Measurements from ENCODE around the gene DVL1.

Gene DVL1

GRCh38 chr1:1287288-1288110 is 61.7 kb downstream of the DVL1 start:
- DNase-seq: no peak

DNA sequence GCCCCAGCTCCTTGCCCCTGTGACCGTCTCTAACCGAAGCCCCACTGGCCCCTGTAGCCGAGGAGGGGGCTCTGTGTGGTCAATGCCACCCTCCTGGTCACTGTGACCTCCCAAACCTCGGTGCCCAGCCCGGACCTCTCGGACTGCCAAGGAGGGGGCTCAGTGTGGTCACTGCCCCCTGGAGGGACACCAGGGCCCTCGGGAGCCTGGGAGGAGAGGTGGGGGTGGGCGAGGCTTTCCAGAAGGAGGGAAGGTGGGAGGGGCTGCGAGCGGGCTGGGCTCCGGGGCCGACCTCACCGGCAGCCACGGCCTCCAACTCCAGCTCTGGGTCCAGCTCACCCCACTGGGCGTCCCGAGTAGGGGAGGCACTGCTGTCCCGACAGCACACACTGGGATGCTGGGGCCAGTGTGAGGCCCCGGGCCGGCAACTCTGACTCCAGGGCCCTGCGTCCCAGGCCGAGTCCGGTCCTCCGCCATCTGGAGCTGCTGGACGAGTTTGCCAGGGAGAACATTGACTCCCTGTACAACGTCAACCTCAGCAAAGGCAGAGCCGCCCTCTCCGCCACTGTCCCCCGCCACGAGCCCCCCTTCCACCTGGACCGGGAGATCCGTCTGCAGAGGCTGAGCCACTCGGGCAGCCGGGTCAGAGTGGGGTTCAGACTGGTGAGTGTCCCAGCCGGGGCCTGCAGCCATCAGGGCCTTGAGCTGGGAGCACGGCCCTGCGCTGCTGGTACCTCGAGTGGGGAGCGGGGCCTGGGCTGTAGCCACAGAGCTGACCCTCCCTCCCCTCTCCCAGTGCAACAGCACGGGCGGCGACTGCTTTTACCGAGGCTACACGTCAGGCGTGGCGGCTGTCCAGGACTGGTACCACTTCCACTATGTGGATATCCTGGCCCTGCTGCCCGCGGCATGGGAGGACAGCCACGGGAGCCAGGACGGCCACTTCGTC is 62.6 kb downstream of the DVL1 start:
- TF ChIP-seq POLR2A (IDR thresholded peaks at IDR 0.05; ENCODE audit: low read length) (no peak), GATA1 (IDR thresholded peaks at IDR 0.05; ENCODE audit: low read depth, low read length) (no peak)
- no peak for DNase-seq

More at GRCh38 chr1:1287288-1288110, 61.7 kb downstream of the DVL1 start:
- TF ChIP-seq GATA1 (IDR thresholded peaks at IDR 0.05; ENCODE audit: low read depth, low read length): no peak
- no peak for TF ChIP-seq POLR2A (IDR thresholded peaks at IDR 0.05; ENCODE audit: low read length)

- TF ChIP-seq POLR2A (IDR thresholded peaks at IDR 0.05; ENCODE audit: low read length): no peak
- no peak for DNase-seq
Measured at GRCh38 chr1:1285611-1286311, 63.5 kb downstream of the DVL1 start.

Measured in erythroblast (primary cell).